ENCODE measurements around the gene TAOK1.

Gene TAOK1

GRCh38 chr17:29389982-29390850 is at the start of gene TAOK1:
TSS of gene TAOK1 (plus strand) at chr17:29390363. CDS start at chr17:29451549, 61,186 bp downstream.
- TF ChIP-seq GATA2 (IDR thresholded peaks at IDR 0.05; ENCODE audit: low read depth, low read length) (no peak), GATA3 (IDR thresholded peaks at IDR 0.05; ENCODE audit: low read depth, low read length) (no peak)

DNA sequence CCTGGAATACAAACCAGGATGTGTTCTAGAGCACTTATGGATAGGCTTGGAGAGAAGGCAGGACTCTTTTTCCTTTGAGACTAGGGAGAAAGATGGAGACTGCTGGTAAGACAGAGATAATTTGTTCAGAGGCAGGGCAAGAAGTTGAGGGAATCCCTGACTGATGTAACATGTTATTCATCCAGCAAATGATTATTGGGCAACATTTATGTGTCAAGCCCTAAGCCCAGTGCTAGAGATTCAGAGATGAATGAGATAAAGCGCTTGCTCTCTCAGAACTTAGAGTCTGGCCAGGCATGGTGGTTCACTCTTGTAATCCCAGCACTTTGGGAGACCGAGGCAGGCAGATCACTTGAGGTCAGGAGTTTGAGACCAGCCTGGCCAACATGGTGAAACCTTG is 48.4 kb upstream of the TAOK1 start:
- no peak for TF ChIP-seq GATA2 (IDR thresholded peaks at IDR 0.05; ENCODE audit: low read depth, low read length)
- no peak for TF ChIP-seq GATA3 (IDR thresholded peaks at IDR 0.05; ENCODE audit: low read depth, low read length)

GRCh38 chr17:29342158-29342765 is 47.9 kb upstream of the TAOK1 start:
- no peak for TF ChIP-seq GATA3 (IDR thresholded peaks at IDR 0.05; ENCODE audit: low read depth, low read length)

GRCh38 chr17:29344201-29344856 is 45.8 kb upstream of the TAOK1 start:
- no peak for TF ChIP-seq GATA2 (IDR thresholded peaks at IDR 0.05; ENCODE audit: low read depth, low read length)
- TF ChIP-seq GATA3 (IDR thresholded peaks at IDR 0.05; ENCODE audit: low read depth, low read length), result no peak

- TF ChIP-seq GATA2 (IDR thresholded peaks at IDR 0.05; ENCODE audit: low read depth, low read length) (no peak), GATA3 (IDR thresholded peaks at IDR 0.05; ENCODE audit: low read depth, low read length) (no peak)
Measured at GRCh38 chr17:29345066-29345465, 45.1 kb upstream of the TAOK1 start.

- TF ChIP-seq GATA3 (IDR thresholded peaks at IDR 0.05; ENCODE audit: low read depth, low read length) (no peak), GATA2 (IDR thresholded peaks at IDR 0.05; ENCODE audit: low read depth, low read length) (no peak)
Measured at GRCh38 chr17:29346462-29346861, 43.7 kb upstream of the TAOK1 start.

- no peak for TF ChIP-seq GATA2 (IDR thresholded peaks at IDR 0.05; ENCODE audit: low read depth, low read length)
- no peak for TF ChIP-seq GATA3 (IDR thresholded peaks at IDR 0.05; ENCODE audit: low read depth, low read length)
Measured at GRCh38 chr17:29347831-29348629, 42.1 kb upstream of the TAOK1 start.

DNA sequence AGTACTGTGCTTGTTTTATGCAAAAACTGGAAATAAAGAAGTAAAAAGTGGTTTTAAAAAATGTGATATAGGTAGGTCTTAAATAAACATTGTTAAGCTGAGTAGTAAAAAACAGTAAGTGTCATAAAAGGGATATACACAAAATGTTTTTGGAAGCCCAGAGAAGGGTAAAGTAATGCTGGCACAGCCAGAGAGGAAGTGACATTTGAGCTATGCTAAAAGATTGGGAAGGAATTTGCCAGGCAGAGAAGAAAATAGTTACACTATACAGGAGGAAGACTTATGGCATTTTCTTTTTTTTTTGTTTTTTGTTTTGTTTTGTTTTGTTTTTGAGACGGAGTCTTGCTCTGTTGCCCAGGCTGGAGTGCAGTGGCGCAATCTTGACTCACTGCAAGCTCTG is 40.8 kb upstream of the TAOK1 start:
- TF ChIP-seq GATA3 (IDR thresholded peaks at IDR 0.05; ENCODE audit: low read depth, low read length) (no peak), GATA2 (IDR thresholded peaks at IDR 0.05; ENCODE audit: low read depth, low read length) (no peak)

DNA sequence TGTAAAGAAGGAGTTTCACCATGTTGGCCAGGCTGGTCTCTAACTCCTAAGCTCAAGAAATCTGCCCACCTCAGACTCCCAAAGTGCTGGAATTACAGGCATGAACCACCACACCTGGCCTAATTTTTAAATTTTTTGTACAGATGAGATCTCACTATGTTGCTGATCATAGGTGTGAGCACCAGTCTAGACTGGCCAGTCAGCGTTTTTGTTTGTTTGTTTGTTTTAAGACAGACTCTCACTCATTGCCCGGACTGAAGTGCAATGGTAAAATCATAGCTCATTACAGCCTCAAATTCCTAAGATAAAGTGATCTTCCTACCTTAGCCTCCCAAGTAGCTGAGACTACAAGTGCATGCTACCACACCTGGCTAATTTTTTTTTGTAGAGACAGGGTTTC is 38.0 kb upstream of the TAOK1 start:
- TF ChIP-seq GATA3 (IDR thresholded peaks at IDR 0.05; ENCODE audit: low read depth, low read length) (no peak), GATA2 (IDR thresholded peaks at IDR 0.05; ENCODE audit: low read depth, low read length) (no peak)

GRCh38 chr17:29357232-29357631 is 32.9 kb upstream of the TAOK1 start:
- TF ChIP-seq GATA2 (IDR thresholded peaks at IDR 0.05; ENCODE audit: low read depth, low read length), result no peak
- TF ChIP-seq GATA3 (IDR thresholded peaks at IDR 0.05; ENCODE audit: low read depth, low read length), result no peak

GRCh38 chr17:29357821-29358232 is 32.3 kb upstream of the TAOK1 start:
- TF ChIP-seq GATA3 (IDR thresholded peaks at IDR 0.05; ENCODE audit: low read depth, low read length) (no peak), GATA2 (IDR thresholded peaks at IDR 0.05; ENCODE audit: low read depth, low read length) (no peak)

DNA sequence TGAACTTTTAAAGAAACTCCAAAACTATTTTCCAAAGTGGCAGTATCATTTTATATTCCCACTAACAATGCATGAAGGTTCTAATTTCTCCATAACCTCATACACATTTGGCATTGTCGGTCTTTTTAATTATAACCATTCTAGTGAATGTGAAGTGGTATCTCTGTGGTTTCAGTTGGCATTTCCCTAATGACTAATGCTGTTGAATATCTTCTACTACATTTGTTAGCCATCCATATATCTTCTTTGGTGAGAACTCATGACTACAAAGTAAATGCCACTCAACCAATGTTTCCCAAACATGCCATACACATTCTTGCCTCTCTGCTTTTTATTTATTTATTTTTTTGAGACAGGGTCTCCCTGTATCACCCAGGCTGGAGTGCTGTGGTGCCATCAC is 31.7 kb upstream of the TAOK1 start:
- TF ChIP-seq GATA3 (IDR thresholded peaks at IDR 0.05; ENCODE audit: low read depth, low read length) (no peak), GATA2 (IDR thresholded peaks at IDR 0.05; ENCODE audit: low read depth, low read length) (no peak)

DNA sequence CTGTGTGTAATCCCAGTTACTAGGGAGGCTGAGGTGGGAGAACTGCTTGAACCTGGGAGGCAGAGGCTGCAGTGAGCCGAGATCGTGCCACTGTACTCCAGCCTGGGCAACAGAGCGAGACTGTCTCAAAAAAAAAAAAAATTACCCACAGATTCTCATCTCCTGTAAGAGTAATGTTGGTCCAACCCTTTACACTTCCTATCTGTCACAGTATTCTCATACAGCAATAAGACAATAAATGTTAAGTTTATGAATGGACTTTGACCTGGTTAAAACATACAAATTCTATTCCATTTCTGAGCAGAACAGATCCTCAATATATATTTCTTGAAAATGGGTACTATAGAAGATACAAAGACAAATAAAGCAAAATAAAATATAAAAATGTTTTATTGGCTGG is 30.4 kb upstream of the TAOK1 start:
- TF ChIP-seq GATA3 (IDR thresholded peaks at IDR 0.05; ENCODE audit: low read depth, low read length), result no peak
- TF ChIP-seq GATA2 (IDR thresholded peaks at IDR 0.05; ENCODE audit: low read depth, low read length), result no peak

- TF ChIP-seq GATA2 (IDR thresholded peaks at IDR 0.05; ENCODE audit: low read depth, low read length), result no peak
- TF ChIP-seq GATA3 (IDR thresholded peaks at IDR 0.05; ENCODE audit: low read depth, low read length), result no peak
Measured at GRCh38 chr17:29363716-29364115, 26.4 kb upstream of the TAOK1 start.

Measured in SH-SY5Y (cell line).